GM18909 (cell line): ENCODE results near the gene TJP2.
"Not testable (repeated sequence)": the region's sequence is repeated elsewhere in the genome, so short reads cannot be mapped to it uniquely, and the experiment has no call there.

Source experiments
- ATAC-seq: cut with Tn5 transposase; IDR thresholded peaks from one replicate; pipeline ENCODE4 v1.9.1; 2021; ENCODE audit warnings: mild to moderate bottlenecking; ENCODE audit not compliant: unreplicated experiment, poor library complexity

The TJP2 gene

DNA sequence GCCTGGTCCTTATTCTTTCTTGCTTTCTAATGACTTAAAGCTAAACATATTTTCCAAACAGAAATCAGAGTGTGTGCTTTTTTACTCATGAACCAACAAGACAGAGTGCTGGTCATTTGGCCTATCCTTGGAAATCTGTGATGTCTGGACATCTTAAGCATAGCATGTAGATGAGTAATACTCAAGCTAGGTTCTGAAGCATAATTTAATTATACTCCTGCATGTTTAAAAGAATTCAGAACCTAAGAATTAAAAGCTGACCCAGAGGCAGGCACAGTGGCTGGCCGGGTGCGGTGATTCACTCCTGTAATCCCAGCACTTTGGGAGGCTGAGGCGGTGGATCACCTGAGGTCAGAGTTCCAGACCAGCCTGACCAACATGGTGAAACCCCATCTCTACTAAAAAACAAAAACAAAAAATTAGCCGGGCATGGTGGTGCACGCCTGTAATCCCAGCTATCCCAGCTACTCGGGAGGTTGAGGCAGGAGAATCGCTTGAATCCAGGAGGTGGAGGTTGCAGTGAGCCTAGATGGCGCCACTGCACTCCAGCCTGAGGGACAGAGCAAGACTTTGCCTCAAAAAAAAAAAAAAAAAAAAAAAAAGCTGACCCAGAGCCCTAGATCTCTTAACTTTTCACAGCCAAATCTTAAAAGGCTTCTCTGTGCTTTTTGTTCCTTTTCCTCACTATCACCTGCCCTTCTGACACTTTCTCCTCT, 16.2 kb upstream of the TJP2 start:
- ATAC-seq: no peak

DNA sequence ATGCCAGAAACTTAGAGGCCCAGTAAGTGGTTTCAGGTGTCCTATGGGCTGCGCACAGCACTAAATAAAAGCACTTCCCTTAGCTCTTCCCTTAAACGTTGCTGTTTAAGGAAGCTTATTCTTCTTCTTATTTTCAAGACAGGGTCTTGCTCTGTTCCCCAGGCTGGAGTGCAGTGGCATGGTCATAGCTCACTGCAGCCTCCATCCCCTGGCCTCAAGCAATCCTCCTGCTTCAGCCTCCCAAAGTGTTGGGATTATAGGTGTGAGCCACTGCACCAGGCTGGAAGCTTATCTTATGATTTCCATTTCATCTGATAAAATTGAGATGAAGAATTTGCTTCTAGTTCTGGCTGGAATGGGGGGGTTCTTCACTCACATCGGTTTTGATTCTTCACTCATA, 15.6 kb upstream of the TJP2 start:
- no peak for ATAC-seq

GRCh38 chr9:69164573-69164972, 9.5 kb upstream of the TJP2 start:
- ATAC-seq: not testable (repeated sequence)

DNA sequence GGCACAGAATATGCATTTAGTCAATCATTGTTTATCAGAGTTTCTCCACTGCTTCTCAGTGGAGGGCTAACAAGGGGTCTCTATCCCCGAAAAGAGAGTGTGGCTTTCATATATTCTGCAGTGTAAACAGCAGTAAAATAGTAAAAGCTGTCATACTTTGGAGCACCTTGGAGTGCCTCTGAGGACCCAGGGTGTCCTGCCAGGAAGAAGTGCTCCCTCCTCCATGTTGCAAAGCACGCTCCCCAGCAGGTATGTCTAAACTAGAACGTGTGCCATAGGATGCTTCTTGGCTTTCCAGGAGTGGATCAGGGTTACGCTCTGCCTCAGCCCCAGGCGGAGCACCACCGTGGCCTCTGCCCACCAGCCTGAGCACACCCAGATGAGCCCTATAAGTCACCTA, 8.5 kb upstream of the TJP2 start:
- no peak for ATAC-seq

- ATAC-seq: peak; percentile 56
Measured at GRCh38 chr9:69168709-69169217, 5.3 kb upstream of the TJP2 start.

GRCh38 chr9:69170231-69170630, 3.8 kb upstream of the TJP2 start:
- no peak for ATAC-seq

DNA sequence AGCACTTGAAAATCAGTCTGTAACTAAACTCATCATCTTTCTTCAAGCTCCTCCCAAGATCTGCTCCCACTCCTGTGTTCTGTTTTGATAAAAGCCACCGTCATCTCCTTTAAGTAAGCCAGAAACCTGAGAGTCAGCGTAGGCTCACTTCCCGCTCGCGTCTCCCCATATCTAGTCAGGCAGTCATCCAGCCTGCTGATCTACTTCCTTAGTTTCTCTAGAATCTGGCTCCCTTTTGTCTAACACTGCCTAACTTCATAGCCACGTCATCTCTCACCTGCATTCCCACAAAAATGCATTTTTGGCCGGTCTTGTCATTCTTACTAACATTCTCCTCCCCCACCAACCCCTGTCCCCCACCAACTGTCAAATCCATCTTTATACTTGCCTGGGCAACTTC, 3.0 kb upstream of the TJP2 start:
- no peak for ATAC-seq

GRCh38 chr9:69171517-69171916, 2.6 kb upstream of the TJP2 start:
- ATAC-seq: no peak

DNA sequence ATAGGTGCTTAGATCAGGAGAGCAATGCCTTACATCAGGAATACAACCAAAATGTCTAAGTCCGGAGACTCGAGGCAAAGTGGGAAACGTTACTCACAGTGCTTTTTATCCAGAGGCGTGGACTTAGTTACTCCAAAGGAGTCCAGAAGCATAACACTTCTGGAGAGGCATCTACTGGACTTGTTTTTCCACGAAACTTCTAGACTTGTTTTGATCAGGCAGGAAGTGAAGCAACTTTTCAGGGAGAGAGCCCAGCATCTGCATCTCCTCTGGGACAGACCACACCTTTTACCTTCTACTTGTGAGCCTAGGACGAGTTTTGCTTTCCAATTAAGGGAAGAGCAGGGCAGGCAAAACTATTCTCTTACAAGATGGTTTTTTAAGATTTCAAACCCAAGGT, 1.2 kb upstream of the TJP2 start:
- no peak for ATAC-seq

DNA sequence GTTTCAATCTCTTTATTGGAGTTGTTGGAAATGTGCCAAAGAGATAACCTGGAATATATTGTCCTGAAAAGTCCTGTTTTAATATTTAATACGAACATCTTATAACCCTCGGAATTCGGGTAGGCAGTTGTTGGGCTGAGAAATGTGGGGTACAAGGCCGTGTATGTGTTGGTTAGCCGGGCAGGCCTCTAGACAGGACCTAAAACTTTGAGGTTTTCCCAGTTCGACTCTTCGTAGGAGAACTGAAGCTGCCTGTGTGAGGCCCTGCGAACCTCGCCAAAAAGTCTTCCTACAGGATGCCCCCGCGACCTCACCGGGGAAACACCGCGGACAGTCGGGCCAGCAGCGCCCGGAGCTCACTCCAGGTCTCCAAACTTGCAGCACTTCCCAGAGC, 583 bp upstream of the TJP2 start:
- ATAC-seq: peak; percentile 13

- peak; percentile 57 for ATAC-seq
Measured at GRCh38 chr9:69174616-69175463, 763 bp downstream of the TJP2 start.

GRCh38 chr9:69175486-69175885, 1.4 kb downstream of the TJP2 start:
- peak; percentile 24 for ATAC-seq

GRCh38 chr9:69176471-69177171, 2.5 kb downstream of the TJP2 start:
- no peak for ATAC-seq

- no peak for ATAC-seq
Measured at GRCh38 chr9:69178583-69179011, 4.5 kb downstream of the TJP2 start.

DNA sequence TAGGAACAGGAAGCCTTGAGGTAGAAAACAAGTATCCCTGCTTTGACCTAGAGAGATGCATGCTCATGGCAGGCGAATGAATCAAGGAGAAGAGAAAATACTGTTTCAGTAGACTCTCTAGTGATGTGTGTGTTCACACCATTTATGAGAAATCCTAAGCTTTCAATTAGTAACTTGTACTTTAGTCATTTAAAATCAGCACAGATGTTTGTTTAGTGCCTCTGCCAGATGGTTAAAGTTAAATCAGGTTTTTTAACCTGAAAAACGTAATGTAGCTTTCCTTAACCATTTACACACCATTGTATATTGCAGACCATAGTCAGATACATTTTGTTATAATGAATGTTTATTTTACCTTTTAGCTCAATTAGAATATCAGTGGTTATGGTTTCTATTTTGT, 5.0 kb downstream of the TJP2 start:
- no peak for ATAC-seq

GRCh38 chr9:69180200-69180599, 6.1 kb downstream of the TJP2 start:
- ATAC-seq: no peak

GRCh38 chr9:69180670-69181069, 6.6 kb downstream of the TJP2 start:
- peak; percentile 45 for ATAC-seq

GRCh38 chr9:69181908-69182353, 7.9 kb downstream of the TJP2 start:
- no peak for ATAC-seq

GRCh38 chr9:69184266-69184665, 10.2 kb downstream of the TJP2 start:
- no peak for ATAC-seq

DNA sequence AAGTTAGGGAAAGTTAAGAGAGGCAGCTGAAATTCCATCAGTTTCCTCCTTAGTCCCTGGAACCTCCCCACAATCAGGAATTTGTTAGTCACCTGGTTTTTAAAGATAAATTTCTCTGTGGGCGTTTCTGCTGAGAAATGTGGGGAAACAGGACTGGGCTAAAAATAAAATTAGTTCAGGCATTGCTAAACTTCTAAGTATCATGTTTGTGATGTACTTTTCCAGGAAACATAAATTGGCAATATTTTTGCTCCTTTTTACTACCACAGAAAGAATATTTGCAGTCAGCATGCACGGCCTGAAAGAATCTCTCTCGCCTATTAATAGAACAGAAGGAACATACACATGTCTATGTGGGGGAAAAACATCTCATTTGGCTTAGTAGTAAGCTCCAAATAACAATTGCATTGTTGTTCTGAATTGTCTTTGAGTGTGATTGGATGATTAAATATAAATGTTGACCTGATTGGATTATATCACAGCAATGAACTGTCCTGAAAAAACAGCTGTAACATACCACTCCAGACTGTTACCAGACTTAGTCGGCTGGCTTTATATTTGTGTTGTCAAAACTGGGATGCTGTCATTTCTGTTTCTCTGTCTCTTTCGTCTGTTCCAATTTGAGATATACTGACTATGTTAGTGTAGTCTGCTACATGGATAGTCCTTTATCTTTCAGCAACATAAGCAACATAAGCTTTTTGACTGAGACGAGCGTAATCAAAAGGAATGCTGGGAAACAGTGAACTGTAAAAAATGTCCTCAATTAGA, 12.9 kb downstream of the TJP2 start:
- no peak for ATAC-seq
